Cerebellar cortex (tissue), 1 donor: ENCODE results near the gene ZNF814.
"Not testable (repeated sequence)": the region's sequence is repeated elsewhere in the genome, so short reads cannot be mapped to it uniquely, and the experiment has no call there.

Experiments
- DNase-seq: peaks from one replicate; pipeline ENCODE4 v3.0.0-alpha.2; 2015; ENCODE audit warnings: low spot score

Gene ZNF814

DNA sequence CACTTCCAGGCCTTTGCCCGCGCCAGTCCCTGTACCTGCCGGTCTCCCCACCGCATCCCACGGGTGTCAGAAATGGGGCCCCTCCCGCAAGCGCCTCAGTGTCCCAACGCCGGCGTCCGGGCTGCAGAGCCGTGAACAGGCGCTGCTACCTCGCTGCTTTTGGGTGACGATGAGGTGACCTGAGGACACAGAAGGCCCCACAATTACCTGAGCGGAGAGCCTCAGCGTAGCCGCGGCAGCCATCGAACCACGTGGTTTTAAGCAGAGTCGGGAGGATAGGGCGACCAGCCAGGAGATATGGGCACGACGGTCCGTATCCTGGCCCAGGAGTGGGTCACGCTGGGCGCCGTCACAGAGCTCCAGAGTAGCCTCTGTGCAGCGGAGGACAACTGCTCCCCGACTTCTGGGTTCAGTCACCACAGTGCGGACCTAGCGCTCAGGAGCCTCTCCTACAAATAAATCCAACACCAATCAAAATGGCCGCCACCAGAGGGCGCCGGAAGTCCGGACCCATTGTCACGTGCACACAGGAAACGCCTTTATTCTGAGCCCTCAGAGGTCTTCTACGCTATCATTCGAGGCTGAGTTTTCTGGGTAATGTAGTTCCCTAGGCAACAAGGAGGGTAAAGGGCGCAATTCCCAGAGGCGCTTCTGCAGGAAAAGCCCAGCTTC is at the start of gene ZNF814:
TSS of gene ZNF814 (minus strand) at position 478 of the 672 bp plus-strand sequence. CDS start at position 243, 235 bp downstream.
- peak; percentile 95 for DNase-seq

DNA sequence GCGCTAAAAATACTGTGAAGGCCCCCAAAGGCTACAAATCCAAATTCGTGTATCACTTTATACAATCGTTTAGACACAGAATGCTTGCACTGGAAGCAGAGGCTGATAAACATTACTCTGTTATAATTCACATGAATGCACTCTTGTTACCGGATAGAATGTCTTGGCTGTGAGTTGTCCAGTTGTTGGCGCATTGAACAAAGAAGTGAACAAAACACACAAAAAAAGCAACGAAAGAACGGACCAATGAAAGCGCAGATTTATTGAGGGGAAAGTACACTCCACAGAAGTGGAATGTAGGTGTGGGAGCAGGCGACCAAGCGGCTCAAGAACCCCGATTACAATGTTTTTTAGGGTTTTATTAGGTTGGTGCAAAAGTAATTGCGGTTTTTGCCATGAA is 46.9 kb upstream of the ZNF814 start:
- DNase-seq = no peak

DNA sequence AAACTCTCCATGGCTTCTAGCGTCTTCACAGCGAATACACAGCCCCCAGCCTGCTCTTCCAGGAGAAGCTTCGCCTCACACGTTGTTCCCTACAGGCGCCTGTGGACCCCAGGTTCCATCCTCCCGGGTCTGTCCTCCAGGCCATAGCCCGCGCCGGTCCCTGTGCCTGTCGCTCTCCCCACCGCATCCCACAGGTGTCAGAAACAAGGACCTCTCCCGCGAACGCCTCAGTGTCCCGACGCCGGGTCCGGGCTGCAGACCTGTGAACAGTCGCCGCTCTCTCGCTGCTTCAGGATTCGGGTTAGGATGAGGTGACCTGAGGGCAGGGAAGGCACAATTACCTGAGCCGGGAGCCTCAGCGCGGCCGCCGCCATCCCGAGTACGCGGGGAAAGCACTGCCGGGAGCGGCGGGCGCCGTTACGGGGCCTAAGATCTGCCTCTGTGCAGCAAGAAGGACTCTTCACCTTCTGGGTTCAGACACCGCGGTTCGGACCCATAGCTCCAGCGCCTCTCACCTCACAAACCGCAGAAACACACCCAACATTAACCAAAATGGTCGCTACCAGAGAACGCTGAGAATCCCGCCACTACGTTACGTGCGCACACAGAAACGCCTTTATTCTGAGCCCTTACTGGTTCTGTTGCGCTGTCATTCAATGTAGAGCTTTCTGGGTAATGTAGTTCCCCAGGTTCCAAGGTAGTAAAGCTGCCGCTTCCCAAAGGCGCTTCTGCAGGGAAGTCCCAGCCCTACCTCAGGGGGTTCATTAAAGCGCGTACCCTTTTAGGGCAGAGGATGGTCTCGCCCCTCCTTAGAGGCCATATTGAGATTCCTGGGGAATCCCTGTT is 46.2 kb upstream of the ZNF814 start, which contains the start of gene ZNF418:
TSS of gene ZNF418 (minus strand) at position 583 of the 846 bp plus-strand sequence. CDS start 1,580 bp downstream, outside the sequence.
- DNase-seq = peak; percentile 95

DNA sequence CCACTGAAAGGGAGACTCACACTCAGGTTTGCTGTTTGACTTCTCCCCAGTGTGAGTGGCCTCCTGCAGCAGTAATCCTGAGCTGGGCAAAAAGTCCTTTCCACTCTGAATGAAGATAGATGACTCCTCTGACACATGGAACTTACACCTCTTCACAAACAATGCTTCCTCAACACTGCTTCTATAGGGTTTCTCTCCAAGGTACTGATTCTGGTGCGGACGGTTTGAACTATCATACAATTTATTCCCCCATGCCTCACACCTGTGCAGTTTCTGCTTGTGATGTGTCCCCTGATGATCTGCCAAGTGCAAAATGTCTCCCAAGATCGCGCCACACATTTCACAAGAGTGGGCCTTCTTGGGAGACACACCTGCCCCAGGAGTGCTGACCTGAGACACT is 38.8 kb upstream of the ZNF814 start:
- DNase-seq = no peak

DNA sequence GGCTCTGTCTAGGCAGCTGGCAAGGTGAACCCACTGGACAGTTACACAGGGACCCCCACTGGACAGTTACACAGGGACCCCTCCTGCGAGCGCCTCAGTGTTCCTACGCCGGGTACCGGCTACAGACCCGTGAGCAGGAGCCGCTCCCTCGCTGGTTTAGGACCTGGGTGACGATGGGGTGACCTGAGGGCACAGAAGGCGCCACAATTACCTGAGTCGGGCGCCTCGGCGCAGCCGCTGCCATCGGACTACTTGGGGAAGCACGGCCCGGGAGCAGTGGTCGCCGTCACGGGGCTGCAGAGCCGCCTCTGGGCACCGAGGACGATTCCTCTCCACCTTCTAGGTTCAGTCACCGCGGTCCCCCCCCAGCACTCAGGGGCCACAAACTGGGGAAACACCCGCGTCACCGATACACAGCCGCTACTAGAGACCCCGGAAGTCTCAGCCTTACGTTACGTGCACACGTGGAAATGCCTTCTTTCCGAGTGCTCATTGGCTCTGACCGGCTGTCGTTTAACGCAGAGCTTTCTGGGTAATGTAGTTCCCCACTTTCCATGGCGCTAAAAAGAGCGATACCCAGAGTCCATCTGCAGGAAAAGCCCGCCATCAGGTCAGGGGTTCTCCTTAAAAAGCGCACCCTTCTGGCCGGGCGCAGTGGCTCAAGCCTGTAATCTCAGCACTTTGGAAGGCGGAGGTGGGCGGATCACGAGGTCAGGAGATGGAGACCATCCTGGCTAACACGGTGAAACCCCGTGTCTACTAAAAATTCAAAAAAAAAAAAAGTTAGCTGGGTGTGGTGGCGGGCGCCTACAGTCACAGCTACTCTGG is 27.5 kb upstream of the ZNF814 start, which contains the start of gene ZNF417:
TSS of gene ZNF417 (minus strand) at position 425 of the 828 bp plus-strand sequence. CDS start at position 244, 181 bp downstream.
- DNase-seq = peak; percentile 99

DNA sequence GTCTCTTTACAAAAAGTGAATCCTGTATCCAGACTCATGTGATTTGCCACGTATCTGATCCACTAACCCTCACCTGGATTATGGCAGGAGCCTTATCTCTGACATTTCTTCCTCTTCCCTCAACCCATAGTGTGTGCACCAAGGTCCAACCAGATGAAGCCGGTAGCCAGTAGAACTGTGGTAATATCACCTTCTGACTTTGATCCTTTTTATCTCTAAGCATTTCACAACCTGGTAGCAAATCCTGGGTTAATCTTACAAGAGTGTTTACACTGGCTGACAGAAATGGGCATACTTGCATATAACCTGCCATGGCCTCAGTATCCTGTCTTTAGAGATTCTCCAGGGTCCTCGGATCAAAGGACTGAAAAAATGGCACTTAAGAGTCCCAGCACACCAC is 25.7 kb upstream of the ZNF814 start:
- no peak for DNase-seq

DNA sequence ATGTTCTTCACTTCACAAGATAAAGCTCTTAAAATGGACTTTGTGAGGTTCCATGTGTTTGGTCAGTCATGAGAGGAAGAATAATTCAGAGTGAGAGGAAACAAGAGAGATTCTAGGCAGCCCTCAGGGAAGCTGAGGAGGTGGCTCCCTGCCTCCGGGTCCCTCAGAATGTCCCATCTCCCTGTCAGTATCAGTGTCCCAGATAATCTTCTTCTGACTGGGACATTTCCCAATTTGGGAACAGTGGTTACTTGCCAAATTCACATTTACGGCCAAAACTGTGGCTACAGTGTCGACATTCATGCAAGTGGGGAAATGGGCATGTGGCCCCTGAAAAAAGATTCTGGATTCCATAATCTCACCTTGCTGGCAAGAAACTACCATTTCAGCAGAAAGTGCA is 18.6 kb upstream of the ZNF814 start:
- no peak for DNase-seq

DNA sequence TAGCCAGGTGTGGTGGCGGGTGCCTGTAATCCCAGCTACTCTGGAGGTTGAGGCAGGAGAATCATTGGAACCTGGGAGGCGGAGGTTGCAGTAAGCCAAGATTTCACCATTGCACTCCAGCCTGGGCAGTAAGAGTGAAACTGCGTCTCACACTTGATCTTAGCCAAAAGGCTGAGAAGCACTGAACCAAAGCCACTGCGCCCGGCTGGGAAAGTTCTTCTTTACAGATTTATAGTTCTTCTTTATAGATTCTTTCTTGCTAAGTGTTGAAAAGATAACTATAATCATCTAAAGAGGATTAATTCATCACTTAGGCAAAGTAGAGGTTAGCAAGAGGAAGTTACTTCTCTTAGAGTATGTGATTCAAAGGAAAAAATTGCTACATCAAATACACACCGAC is 16.4 kb upstream of the ZNF814 start:
- no peak for DNase-seq

DNA sequence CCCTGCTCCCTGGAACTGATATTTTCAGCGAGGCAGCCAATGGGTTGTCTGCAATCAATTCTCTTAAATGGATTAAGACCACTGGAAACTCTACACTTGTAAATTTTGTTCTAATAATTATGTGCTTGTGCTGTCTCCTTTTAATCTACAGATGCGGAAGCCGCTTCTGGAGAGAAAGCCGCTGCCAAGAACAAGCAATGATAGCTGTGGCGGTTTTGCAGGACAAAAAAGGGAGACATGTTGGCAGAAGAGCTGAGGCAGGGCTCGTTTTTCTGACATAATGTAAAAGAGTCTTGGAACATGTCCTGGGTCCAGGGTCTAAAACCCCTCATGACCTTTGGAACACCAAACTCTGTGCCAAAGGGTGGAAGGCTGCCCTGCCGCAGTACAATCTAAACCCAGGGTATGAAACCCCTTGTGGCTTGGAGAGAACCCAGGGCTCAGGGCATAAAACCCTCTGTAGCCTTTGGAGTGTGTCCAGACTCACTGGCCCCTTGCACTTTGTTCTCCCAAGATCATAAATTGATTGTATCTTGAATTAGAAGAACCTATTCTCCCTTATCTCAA is 14.9 kb upstream of the ZNF814 start:
- DNase-seq = no peak

DNA sequence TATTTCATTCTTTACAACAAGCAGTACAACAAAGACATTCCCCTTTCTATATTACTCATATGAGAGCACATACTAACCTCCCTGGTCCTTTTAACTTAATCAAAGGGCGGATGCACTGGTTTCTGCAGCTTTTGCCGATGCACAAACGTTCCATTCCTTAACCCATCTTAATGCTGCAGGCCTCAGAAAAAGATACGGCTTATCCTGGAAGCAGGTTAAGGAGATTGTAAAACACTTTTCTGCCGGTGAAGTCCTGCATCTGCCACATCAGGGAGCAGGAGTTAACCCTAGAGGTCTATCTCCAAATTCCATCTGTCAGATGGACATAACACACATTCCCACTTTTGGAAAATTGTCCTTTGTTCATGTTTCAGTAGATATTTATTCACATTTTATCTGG is 11.5 kb upstream of the ZNF814 start:
- DNase-seq = no peak

DNA sequence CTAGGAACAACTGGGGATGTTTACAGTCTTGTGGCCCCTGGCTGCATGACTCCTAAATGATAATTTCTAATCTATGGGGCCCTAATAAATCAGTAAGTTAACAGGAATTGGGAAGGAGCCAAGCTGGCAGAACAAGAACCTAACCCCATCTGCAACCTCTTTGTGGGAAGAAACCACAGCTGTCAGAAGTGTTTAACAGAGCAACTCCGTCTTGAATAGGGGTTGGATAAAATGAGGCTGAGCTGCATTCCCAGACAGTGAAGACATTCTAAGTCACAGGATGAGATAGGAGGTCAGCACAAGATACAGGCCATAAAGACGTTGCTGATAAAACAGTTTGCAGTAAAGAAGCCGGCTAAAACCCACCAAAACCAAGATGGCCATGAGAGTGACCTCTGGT is 1.9 kb upstream of the ZNF814 start:
- not testable (repeated sequence) for DNase-seq

DNA sequence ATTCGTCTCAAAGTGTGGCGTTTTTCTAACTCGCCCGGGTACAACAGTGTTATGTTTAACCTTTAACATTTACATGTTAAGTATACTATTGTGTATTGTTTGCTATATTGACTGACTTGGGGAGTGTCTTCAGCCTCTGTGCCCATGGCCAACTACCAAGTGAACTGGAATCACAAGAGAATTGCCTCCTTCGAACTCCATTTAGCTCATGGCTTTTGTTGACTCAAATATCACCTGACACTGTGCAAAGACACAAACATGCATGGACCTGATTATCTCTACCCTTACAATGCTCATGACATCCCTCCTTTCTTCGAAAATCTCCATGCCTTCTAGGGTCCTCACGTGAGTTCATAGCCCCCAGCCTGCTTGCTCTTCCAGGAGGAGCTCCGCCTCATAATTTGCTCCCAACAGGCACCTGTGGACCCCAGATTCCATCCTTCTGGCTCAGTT is 704 bp downstream of the ZNF814 start:
- DNase-seq = peak; percentile 14

DNA sequence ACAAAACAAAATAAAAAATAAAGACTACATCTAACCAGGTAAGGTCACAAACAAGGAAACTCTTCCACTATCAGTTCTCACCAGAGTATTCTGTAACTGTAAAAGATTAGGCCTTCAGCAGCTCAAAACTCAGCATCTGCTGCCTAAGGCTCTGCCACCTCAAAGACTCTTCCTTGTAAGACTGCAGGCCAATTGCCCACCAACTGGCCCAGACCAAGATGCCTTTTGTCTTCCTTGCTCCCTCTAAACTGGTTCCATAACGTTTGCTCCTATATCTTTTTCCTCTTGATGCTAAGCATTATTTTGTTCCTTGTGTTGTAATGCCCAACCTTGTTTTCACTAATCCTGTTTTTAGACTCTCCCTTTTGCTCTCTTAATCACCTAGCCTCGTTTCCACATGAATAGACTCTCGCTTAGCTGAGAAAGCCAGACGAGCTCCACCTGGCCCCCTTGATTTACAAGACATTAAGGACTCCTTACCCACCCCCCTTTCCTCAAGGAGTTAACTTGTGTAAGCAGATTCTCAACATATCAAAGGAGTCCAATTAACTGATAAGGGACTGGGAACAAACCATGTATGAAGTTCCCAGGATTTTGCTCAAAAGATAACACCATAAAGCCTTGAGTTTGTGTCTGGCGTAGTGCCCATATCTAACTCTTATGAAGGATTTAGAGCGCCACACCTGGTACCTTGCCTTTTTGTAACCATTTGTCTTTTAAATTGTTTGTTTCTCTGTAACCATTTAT is 1.5 kb downstream of the ZNF814 start:
- DNase-seq = no peak

DNA sequence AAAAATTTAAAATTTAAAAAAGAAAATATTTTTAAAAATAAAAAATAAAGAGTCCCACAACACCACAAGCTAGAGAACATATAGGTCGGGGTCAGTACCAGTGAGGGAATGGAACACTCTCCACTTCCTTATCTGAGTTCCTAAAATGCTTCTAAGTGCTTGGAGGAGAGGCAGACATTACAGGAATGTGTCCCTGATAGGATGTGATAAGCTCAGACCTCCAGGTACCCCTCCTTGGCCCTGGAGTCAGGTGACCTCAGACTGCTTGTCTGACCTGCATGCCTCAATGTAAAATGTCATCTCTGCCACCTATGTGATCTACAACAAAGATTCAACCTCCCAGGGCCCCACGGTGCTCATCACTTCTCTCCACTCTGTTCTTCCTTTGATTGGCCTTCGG is 2.8 kb downstream of the ZNF814 start:
- no peak for DNase-seq

DNA sequence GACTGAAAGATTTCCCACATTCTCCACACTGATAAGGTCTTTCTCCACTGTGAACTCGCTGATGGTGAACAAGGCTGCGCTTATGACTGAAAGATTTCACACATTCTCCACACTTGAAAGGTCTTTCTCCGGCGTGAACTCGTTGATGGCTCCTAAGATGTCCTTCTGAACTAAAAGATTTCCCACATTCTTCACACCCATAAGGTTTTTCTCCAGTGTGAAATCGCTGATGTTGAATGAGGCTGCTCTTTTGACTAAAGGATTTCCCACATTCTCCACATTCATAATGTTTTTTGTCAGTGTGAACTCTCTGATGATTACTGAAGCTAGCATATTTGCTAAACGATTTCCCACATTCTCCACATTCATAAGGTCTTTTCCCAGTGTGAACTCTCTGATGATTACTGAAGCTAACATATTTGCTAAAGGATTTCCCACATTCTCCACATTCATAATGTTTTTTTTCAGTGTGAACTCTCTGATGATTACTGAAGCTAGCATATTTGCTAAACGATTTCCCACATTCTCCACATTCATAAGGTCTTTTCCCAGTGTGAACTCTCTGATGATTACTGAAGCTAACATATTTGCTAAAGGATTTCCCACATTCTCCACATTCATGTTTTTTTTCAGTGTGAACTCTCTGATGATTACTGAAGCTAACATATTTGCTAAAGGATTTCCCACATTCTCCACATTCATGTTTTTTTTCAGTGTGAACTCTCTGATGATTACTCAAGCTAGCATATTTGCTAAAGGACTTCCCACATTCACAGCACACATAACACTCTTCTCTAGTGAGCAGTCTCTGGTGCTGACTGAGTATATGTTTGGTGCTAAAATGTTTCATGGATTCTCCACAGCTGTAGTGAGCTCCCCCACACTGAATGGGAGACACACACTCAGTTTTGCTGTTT is 14.7 kb downstream of the ZNF814 start:
- DNase-seq = not testable (repeated sequence)

DNA sequence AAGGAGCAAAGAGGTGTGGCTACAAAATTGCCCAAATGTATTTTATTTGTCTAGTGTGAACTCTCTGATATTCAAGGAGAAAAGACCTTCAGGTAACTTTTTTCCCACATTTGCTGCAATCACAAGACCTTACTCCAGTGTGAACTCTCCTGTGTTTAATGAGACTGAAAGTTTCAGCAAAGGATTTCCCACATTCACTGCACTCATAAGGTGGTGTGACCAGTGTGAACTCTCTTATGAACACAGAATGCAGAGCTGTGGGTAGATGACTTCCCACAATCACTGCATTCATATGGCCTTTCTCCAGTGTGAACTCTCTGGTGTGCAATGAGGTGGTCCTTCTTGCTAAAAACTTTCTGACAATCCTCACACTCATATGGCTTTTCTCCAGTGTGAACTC is 16.4 kb downstream of the ZNF814 start:
- DNase-seq = no peak

DNA sequence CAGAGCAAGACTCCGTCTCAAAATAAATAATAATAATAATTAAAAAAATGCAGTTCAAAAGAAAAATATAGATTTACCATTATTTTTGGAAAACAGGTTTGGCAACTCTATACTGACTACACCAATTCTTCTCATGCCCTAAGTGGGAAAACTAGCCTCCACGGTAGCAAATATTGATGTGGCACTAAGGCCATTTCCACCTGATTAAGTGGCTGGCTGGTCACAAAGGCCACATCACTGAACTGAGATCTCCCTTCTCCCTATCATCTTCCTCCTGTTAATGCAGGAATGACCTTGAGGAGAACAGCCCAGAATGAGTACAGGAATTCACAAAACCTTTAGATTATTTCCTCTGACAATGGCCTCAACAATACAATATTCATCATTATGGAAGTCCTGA is 18.6 kb downstream of the ZNF814 start:
- no peak for DNase-seq

DNA sequence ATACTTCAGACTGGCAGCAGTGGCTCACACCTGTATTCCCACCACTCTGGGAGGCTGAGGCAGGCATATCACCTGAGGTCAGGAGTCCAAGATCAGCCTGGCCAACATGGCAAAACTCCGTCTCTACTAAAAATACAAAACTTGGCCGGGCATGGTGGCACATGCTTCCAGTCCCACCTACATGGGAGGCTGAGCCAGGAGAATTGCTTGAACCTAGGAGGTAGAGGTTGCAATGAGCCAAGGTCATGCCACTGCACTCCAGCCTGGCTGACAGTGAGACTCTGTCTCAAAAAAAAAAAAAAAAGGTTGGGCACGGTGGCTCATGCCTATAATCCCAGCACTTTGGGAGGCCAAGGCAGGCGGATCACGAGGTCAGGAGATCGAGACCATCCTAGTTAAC is 19.2 kb downstream of the ZNF814 start:
- not testable (repeated sequence) for DNase-seq

DNA sequence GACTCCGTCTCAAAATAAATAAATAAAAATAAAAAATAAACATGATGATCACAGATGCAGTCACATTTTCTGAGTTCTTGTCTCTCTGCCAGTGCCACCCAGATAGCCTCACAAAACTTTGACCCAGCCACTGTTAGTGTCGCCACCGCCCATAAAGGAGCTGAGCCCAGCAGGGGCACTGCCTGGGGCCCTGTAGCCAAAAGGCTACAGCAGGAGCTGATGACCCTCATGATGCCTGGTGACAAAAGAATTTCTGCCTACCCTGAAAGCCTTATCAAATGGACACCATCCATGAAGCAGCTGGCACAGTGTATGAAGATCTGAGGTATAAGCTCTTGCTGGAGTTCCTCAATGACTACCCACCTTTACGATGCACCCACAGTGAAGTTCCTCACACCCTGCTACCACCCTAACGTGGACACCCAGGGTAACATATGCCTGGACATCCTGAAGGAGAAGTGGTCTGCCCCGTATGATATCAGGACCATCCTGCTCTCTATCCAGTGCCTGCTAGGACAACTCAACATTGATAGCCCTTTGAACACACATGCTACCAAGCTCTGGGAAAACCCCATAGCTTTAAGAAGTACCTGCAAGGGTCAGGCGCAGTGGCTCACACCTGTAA is 20.9 kb downstream of the ZNF814 start:
- no peak for DNase-seq
